GM18498 (cell line): ENCODE data around the gene SMIM1.

ENCODE experiments used
- ATAC-seq: cut with Tn5 transposase; IDR thresholded peaks from one replicate; pipeline ENCODE4 v1.9.1; 2021; ENCODE audit warnings: mild to moderate bottlenecking, moderate library complexity; ENCODE audit not compliant: unreplicated experiment

The SMIM1 gene

GRCh38 chr1:3817821-3818597, 45.5 kb downstream of the SMIM1 start:
- no peak for ATAC-seq

DNA sequence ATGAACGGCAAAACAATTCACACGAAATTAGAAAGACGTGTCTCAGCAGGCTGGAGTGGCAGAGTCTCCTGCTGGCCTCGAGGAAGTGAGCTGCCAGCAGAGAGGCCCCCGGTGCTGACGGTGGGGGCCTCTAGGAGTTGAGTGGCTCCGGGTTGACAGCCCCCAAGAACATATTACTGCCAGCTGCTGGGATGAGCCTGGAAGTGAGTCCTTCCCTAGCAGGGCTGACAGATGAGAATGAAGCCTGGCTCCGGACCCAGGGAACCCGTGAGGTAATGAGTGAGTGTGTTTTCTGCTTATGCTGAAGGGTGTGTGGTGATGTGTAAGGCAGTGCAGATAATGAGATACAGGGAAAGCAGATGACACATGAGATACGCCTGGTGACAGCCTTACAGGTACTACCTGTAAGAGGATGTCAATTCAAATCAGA, 47.2 kb downstream of the SMIM1 start:
- ATAC-seq: no peak

DNA sequence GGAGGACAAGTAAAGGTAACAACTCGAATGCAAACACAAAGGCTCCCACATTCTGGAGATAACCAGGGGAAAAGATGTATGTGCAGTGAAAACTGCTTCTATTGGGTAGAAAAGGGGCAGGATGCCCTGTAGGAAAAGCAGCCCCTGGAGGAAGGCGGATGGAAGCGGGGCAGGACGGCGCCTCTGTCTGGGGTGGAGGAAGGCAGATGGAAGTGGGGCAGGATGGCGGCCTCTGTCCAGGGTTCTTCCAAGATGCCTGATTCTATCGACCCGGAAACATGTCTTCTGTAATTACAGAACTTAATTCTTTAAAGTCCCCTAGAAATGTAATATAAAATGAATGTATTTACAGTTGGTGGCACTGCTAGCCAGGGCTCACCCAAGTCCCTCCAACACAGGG, 47.8 kb downstream of the SMIM1 start:
- no peak for ATAC-seq

GRCh38 chr1:3821004-3821403, 48.5 kb downstream of the SMIM1 start:
- ATAC-seq: no peak

GRCh38 chr1:3821447-3821846, 48.9 kb downstream of the SMIM1 start:
- ATAC-seq: no peak

DNA sequence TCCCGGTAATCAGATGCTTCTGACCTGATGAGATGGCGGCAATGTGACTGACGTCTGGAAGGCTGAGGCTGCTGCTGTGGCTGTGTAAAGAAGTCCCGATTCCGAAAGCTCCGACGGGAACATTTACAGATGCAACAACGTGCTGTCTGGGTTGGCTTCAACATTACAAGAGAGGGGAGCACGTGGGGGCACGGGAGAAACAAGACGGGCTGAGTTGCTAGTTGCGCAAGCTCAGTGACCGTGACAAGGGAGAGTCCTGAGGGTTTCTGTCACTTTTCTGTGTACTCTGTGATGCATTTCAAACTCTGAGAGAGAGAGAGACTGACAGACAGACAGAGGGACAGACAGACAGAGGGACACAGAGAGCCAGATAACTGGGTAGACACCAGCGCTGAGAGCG, 49.4 kb downstream of the SMIM1 start:
- no peak for ATAC-seq

DNA sequence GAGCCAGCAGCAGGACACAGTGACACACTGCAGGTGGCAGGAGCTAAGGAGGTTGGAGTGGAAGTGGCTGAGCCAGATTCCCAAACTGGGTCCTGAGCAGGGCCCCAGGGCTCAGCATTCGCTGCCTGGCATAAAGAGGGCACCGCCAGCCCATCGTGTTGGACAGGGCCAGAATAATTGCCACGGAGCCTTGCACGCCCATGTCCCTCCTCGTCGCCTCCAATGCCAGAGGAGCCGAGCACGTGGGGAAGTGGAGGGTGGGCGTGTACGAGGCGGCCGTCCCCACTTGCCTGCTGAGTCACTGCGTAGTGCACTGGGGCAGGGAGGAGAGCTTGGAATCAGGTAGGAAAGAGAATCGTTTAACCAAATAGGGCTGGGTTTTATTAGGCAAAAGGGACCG, 49.9 kb downstream of the SMIM1 start:
- ATAC-seq: no peak

DNA sequence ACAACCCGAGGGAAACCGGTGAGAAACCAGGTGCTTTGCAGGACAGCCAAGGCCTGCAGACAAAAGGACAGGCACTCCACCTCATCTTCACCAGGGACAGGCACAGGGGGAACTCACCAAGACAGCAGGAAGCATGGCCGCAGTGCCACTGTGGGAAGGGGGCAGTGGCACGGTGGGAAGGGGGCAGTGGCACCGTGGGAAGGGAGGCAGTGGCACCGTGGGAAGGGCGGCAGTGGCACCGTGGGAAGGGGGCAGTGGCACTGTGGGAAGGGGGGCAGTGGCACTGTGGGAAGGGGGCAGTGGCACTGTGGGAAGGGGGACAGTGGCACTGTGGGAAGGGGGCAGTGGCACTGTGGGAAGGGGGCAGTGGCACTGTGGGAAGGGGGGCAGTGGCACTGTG, 52.1 kb downstream of the SMIM1 start:
- ATAC-seq: no peak

DNA sequence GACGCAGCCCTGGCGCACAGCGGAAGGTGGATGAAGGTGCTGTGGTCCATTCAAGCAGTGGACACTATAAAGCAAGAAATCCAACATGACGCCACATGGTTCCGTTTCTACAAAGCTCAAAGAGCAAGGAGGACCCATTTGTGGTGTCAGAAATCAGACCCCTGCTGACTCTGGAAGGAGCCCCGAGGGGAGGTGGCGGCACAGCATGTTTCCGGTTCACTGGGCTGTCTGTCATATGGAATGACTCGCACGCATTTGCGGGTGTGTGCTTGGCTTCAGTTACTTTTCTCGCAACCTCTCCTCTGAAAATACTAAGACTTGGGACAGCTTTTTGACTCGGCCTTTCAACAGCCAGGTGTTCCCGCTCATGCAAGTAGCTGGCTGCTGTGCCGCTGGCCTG, 52.8 kb downstream of the SMIM1 start:
- no peak for ATAC-seq
